ENCODE measurements around the gene ANKRD13A. TPM values are rescaled to one million over a fixed set of nuclear protein-coding genes. Genes with fewer than 3 reads are reported as not detected.

ANKRD13A gene
- total RNA-seq, 1 donor from 2014 or later, result 20.0 TPM

GRCh38 chr12:109995686-109996482 lies 3.3 kb upstream of the ANKRD13A start, which contains the start of gene GIT2:
Gene GIT2, minus strand, starts transcription at chr12:109996368. Its CDS starts 144 bp downstream, at chr12:109996224.
- H3K36me3 ChIP-seq, result peaks cover 11% of the 10 kb centered on the region
- H3K4me3 ChIP-seq, result peak within 1 kb of the TSS; percentile 97
- no peaks in the 10 kb centered on the region for H3K9me3 ChIP-seq (replicated peaks)
- intact Hi-C loops (cut with micrococcal nuclease), result no loop called here
- H3K27ac ChIP-seq (replicated peaks), result peak within 1 kb of the TSS; percentile 94
- H3K27me3 ChIP-seq (ENCODE audit: low read depth), result no peaks in the 10 kb centered on the region
- no peak for TF ChIP-seq CTCF (IDR thresholded peaks at IDR 0.05; ENCODE audit: borderline replicate concordance)
- DNase-seq, result peak; percentile 95
- peaks cover 72% of the 10 kb centered on the region for H3K4me1 ChIP-seq

GRCh38 chr12:109996483-109996853 lies 2.8 kb upstream of the ANKRD13A start:
- Histone ChIP-seq H3K4me1 (peaks cover 75% of the 10 kb centered on the region), H3K36me3 (peaks cover 6% of the 10 kb centered on the region), H3K27ac (replicated peaks) (peak overlapping the region; percentile 94), H3K4me3 (peak overlapping the region; percentile 97), H3K27me3 (ENCODE audit: low read depth) (no peaks in the 10 kb centered on the region), H3K9me3 (replicated peaks) (no peaks in the 10 kb centered on the region)
- intact Hi-C loops (cut with micrococcal nuclease), result no loop called here
- no peak for DNase-seq
- no peak for TF ChIP-seq CTCF (IDR thresholded peaks at IDR 0.05; ENCODE audit: borderline replicate concordance)

- intact Hi-C loops (cut with micrococcal nuclease), result no loop called here
Observed at GRCh38 chr12:109997393-109997792, 1.8 kb upstream of the ANKRD13A start.

GRCh38 chr12:109998241-109998903 lies 858 bp upstream of the ANKRD13A start:
- peaks cover 74% of the 10 kb centered on the region for H3K4me1 ChIP-seq
- DNase-seq, result no peak
- intact Hi-C loops (cut with micrococcal nuclease), result no loop called here

More at GRCh38 chr12:109997393-109997792, 1.8 kb upstream of the ANKRD13A start:
- Histone ChIP-seq H3K27ac (replicated peaks) (no peak overlapping the region), H3K4me1 (peaks cover 79% of the 10 kb centered on the region), H3K4me3 (no peak overlapping the region), H3K9me3 (replicated peaks) (no peaks in the 10 kb centered on the region), H3K36me3 (peaks cover 2% of the 10 kb centered on the region), H3K27me3 (ENCODE audit: low read depth) (no peaks in the 10 kb centered on the region)
- TF ChIP-seq CTCF (IDR thresholded peaks at IDR 0.05; ENCODE audit: borderline replicate concordance), result no peak
- no peak for DNase-seq

GRCh38 chr12:109999649-109999971 lies 380 bp downstream of the ANKRD13A start:
- intact Hi-C loops (cut with micrococcal nuclease), result no loop called here
- no peak for TF ChIP-seq CTCF (IDR thresholded peaks at IDR 0.05; ENCODE audit: borderline replicate concordance)
- Histone ChIP-seq H3K27ac (replicated peaks) (peak overlapping the region; percentile 91), H3K27me3 (ENCODE audit: low read depth) (no peaks in the 10 kb centered on the region), H3K4me3 (peak overlapping the region; percentile 98), H3K36me3 (no peaks in the 10 kb centered on the region), H3K9me3 (replicated peaks) (no peaks in the 10 kb centered on the region), H3K4me1 (peaks cover 61% of the 10 kb centered on the region)
- peak; percentile 17 for DNase-seq

More at GRCh38 chr12:109998241-109998903, 858 bp upstream of the ANKRD13A start:
- no peaks in the 10 kb centered on the region for H3K27me3 ChIP-seq (ENCODE audit: low read depth)
- TF ChIP-seq CTCF (IDR thresholded peaks at IDR 0.05; ENCODE audit: borderline replicate concordance), result no peak
- no peaks in the 10 kb centered on the region for H3K36me3 ChIP-seq
- H3K27ac ChIP-seq (replicated peaks), result peak overlapping the region; percentile 91
- no peaks in the 10 kb centered on the region for H3K9me3 ChIP-seq (replicated peaks)
- peak overlapping the region; percentile 98 for H3K4me3 ChIP-seq

All from left ventricle myocardium inferior (tissue), 1 donor.